HG03139 (cell line): ENCODE measurements around the gene PUS1.

Source experiments
- ATAC-seq: cut with Tn5 transposase; IDR thresholded peaks from one replicate; pipeline ENCODE4 v1.9.1; 2021; ENCODE audit not compliant: unreplicated experiment

PUS1 gene

GRCh38 chr12:131990066-131990979, 61.2 kb downstream of the PUS1 start:
- ATAC-seq = no peak

GRCh38 chr12:131990980-131991305, 61.9 kb downstream of the PUS1 start:
- ATAC-seq = no peak

- no peak for ATAC-seq
Measured at GRCh38 chr12:131991816-131992430, 62.8 kb downstream of the PUS1 start.

GRCh38 chr12:131994589-131994988, 65.5 kb downstream of the PUS1 start:
- ATAC-seq = peak; percentile 68
